GM12865 (cell line): ENCODE results near the gene ZNF138.

Experiments used
- DNase-seq: peaks from one replicate; pipeline ENCODE4 v3.0.0; 2010; ENCODE audit warnings: low read depth
- H3K4me3 ChIP-seq: 2 replicates; pipeline ENCODE4 v1.5.1; 2011; ENCODE audit warnings: mild to moderate bottlenecking, low read depth, low read length, control low read depth
- CTCF ChIP-seq: IDR thresholded peaks from 2 replicates; pipeline ENCODE4 v1.5.1; 2011; ENCODE audit warnings: low read length, control low read depth, low read depth, inconsistent platforms; ENCODE audit not compliant: insufficient read depth; ENCODE audit errors: missing control alignments

ZNF138 gene

GRCh38 chr7:64880322-64881297 is 86.4 kb downstream of the ZNF138 start:
- DNase-seq, result no peak
- H3K4me3 ChIP-seq, result no peak overlapping the region
- no peak for TF ChIP-seq CTCF

- no peak for DNase-seq
- TF ChIP-seq CTCF, result no peak
- H3K4me3 ChIP-seq, result no peak overlapping the region
Measured at GRCh38 chr7:64881461-64882287, 87.4 kb downstream of the ZNF138 start.

GRCh38 chr7:64882341-64883112 is 88.3 kb downstream of the ZNF138 start:
- H3K4me3 ChIP-seq, result no peak overlapping the region
- DNase-seq, result no peak
- no peak for TF ChIP-seq CTCF
